GM10266 (cell line): Measurements from ENCODE around the gene RAP1B.

Experiments
- DNase-seq: peaks from one replicate; pipeline ENCODE4 v3.0.0; 2012; ENCODE audit errors: extremely low spot score
- TF ChIP-seq, protein P1 (sequence below): IDR thresholded peaks from 2 replicates; pipeline ENCODE4 v1.5.1; 2012; ENCODE audit warnings: mild to moderate bottlenecking, low read depth; ENCODE audit not compliant: control insufficient read depth, insufficient read depth; ENCODE audit errors: missing control alignments

Gene RAP1B

GRCh38 chr12:68611806-68612160 is 1.1 kb downstream of the RAP1B start:
- no peak for DNase-seq
- TF ChIP-seq, protein P1, sequence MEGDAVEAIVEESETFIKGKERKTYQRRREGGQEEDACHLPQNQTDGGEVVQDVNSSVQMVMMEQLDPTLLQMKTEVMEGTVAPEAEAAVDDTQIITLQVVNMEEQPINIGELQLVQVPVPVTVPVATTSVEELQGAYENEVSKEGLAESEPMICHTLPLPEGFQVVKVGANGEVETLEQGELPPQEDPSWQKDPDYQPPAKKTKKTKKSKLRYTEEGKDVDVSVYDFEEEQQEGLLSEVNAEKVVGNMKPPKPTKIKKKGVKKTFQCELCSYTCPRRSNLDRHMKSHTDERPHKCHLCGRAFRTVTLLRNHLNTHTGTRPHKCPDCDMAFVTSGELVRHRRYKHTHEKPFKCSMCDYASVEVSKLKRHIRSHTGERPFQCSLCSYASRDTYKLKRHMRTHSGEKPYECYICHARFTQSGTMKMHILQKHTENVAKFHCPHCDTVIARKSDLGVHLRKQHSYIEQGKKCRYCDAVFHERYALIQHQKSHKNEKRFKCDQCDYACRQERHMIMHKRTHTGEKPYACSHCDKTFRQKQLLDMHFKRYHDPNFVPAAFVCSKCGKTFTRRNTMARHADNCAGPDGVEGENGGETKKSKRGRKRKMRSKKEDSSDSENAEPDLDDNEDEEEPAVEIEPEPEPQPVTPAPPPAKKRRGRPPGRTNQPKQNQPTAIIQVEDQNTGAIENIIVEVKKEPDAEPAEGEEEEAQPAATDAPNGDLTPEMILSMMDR, result no peak

- peak; percentile 24 for DNase-seq
- TF ChIP-seq, protein P1, result no peak
These were observed 1.5 kb downstream of the RAP1B start for GRCh38 chr12:68612202-68612601.

GRCh38 chr12:68612697-68613096 is 2.0 kb downstream of the RAP1B start:
- DNase-seq, result no peak
- TF ChIP-seq, protein P1, result no peak

- no peak for DNase-seq
- TF ChIP-seq, protein P1, result no peak
These were observed 2.7 kb downstream of the RAP1B start for GRCh38 chr12:68613209-68613904.

DNA sequence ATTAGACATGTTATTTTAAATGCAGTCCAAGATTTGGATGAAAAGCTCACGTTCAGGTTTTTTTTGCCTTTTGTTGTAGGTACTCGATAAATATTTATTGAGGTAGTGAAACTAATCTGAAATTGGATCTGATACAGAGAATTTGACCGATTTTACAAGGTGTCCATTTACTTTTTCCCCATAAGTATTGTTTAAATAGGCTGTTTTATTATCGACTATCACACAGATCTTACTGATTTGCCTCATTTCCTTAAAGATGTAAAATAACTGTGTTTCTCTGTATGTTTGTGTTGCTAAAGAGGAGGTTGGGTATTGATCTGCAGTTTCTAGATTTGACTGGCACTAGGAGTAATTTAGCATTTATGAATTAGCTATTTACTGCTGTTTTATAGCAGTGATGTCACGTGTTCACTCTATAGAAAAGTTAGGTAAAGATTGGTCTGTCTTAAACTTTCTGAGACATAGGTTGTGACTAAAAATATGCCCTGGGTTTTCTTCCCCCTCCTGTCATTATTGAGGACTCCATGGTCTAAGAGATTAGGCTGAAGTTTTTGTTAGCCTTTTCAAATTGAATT is 3.5 kb downstream of the RAP1B start:
- TF ChIP-seq, protein P1, result no peak
- DNase-seq, result no peak

GRCh38 chr12:68614769-68615168 is 4.1 kb downstream of the RAP1B start:
- TF ChIP-seq, protein P1, result no peak
- DNase-seq, result no peak

GRCh38 chr12:68617160-68617926 is 6.6 kb downstream of the RAP1B start:
- DNase-seq, result no peak

More at GRCh38 chr12:68617160-68617926, 6.6 kb downstream of the RAP1B start:
- TF ChIP-seq, protein P1, result no peak
